B cell (primary cell): ENCODE data around the gene KCNT1. TPM values are rescaled to one million over a fixed set of nuclear protein-coding genes. Genes with fewer than 3 reads are reported as not detected.

Source experiments
- ATAC-seq: fragments of 200-7000 bp; cut with Tn5 transposase; one replicate; pipeline ENCODE4 v1.10.0; 2021; ENCODE audit warnings: low read depth, mild to moderate bottlenecking, moderate number of reproducible peaks, moderate library complexity
- CTCF ChIA-PET: fragments of 350-600 bp; sonication (Branson Sonifier 250); formaldehyde crosslinking; loops from one replicate; lab custom pipeline; 2021; ENCODE audit warnings: antibody characterized with exemption, inconsistent platforms; lab: Charles Lee
- POLR2A ChIA-PET: fragments of 350-600 bp; sonication (Branson Sonifier 250); formaldehyde crosslinking; loops from one replicate; lab custom pipeline; 2021; ENCODE audit warnings: antibody characterized with exemption; lab: Charles Lee
- DNase-seq: peaks from one replicate; pipeline ENCODE4 v3.0.0; 2013
- H2AFZ ChIP-seq: 2 replicates; pipeline ENCODE4 v1.6.1; 2012; ENCODE audit warnings: mild to moderate bottlenecking, low read depth, low read length; ENCODE audit not compliant: insufficient read depth, poor library complexity, severe bottlenecking
- H3K27ac ChIP-seq, 2 donors: 1 replicate in 1 of 2; 2 replicates in 1 of 2; pipeline ENCODE4 v1.5.1; 2012 to 2013; ENCODE audit warnings: low read length in 2 of 2, mild to moderate bottlenecking in 2 of 2, moderate library complexity in 1 of 2
- H3K27me3 ChIP-seq, 4 experiments: fragments of 200-600 bp in 1 of 4; sonication (generic) in 1 of 4; replicated peaks in 1 of 4; 1 replicate in 2 of 4; 2 replicates in 2 of 4; pipeline versions ENCODE4 v1.6.1 to v1.7.0; 2013 to 2016; ENCODE audit warnings: low read length in 3 of 4, mild to moderate bottlenecking in 2 of 4, mixed read lengths in 1 of 4, moderate library complexity in 1 of 4; ENCODE audit not compliant: insufficient read depth in 4 of 4, control insufficient read depth in 3 of 4; ENCODE audit errors: control extremely low read depth in 1 of 4
- H3K36me3 ChIP-seq, 2 experiments: replicated peaks in 1 of 2; 1 replicate in 1 of 2; 2 replicates in 1 of 2; pipeline versions ENCODE4 v1.6.1 to v1.7.1; 2013; ENCODE audit warnings: low read length in 1 of 2; ENCODE audit not compliant: insufficient read depth in 2 of 2, control insufficient read depth in 1 of 2; ENCODE audit errors: control extremely low read depth in 1 of 2, extremely low read depth in 1 of 2
- H3K4me1 ChIP-seq, 2 donors: fragments of 200-600 bp in 1 of 2; sonication (generic) in 1 of 2; 1 replicate in 1 of 2; 2 replicates in 1 of 2; pipeline versions ENCODE4 v1.5.1 to v1.6.1; 2013 to 2017; ENCODE audit warnings: low read length in 2 of 2; ENCODE audit not compliant: control insufficient read depth in 2 of 2, insufficient read depth in 2 of 2
- H3K4me2 ChIP-seq: replicated peaks from 2 replicates; pipeline ENCODE3; 2012; ENCODE audit warnings: mild to moderate bottlenecking, low read depth, low read length; ENCODE audit not compliant: poor library complexity, severe bottlenecking
- H3K4me3 ChIP-seq, 5 experiments: fragments of 200-600 bp in 1 of 5; sonication (generic) in 1 of 5; 1 replicate in 3 of 5; 2 replicates in 2 of 5; pipeline versions ENCODE4 v1.5.1 to v1.7.0; 2011 to 2016; ENCODE audit warnings: low read length in 4 of 5, mild to moderate bottlenecking in 4 of 5, low read depth in 2 of 5, control low read depth in 1 of 5, moderate library complexity in 1 of 5; ENCODE audit not compliant: insufficient read depth in 1 of 5; ENCODE audit errors: control extremely low read depth in 1 of 5, extremely low read depth in 1 of 5
- H3K79me2 ChIP-seq: fragments of 200-600 bp; sonication (generic); one replicate; pipeline ENCODE4 v1.6.0; 2016; ENCODE audit warnings: low read length; ENCODE audit not compliant: control insufficient read depth, insufficient read depth
- H3K9ac ChIP-seq: fragments of 200-600 bp; sonication (generic); 2 replicates; pipeline ENCODE4 v1.6.1; 2017; ENCODE audit warnings: mild to moderate bottlenecking, low read length, moderate library complexity
- H3K9me3 ChIP-seq, 3 donors: one replicate each; pipeline versions ENCODE4 v1.6.1 to v1.7.1; 2013; ENCODE audit warnings: low read length in 2 of 3; ENCODE audit not compliant: control insufficient read depth in 2 of 3, insufficient read depth in 1 of 3; ENCODE audit errors: control extremely low read depth in 1 of 3
- H4K20me1 ChIP-seq: 2 replicates; pipeline ENCODE4 v1.6.0; 2012; ENCODE audit warnings: mild to moderate bottlenecking, low read length; ENCODE audit not compliant: insufficient read depth, control insufficient read depth, poor library complexity, severe bottlenecking
- H3K27ac Mint-ChIP-seq: one replicate; pipeline ENCODE4 v1.8.0; 2021; ENCODE audit warnings: mixed read lengths
- H3K27me3 Mint-ChIP-seq: one replicate; pipeline ENCODE4 v1.8.0; 2021; ENCODE audit warnings: mixed read lengths
- H3K4me1 Mint-ChIP-seq: one replicate; pipeline ENCODE4 v1.8.0; 2021; ENCODE audit warnings: mixed read lengths
- H3K4me3 Mint-ChIP-seq: one replicate; pipeline ENCODE4 v1.8.0; 2021; ENCODE audit warnings: mixed read lengths
- H3K9me3 Mint-ChIP-seq: one replicate; pipeline ENCODE4 v1.8.0; 2022; ENCODE audit warnings: mixed read lengths; ENCODE audit not compliant: insufficient read depth
- CTCF ChIP-seq: fragments of 200-600 bp; IDR thresholded peaks from one replicate; pipeline ENCODE4 v1.8.0; 2022; ENCODE audit warnings: antibody characterized with exemption, mild to moderate bottlenecking
- EZH2 ChIP-seq: IDR thresholded peaks from 2 replicates; pipeline ENCODE4 v1.6.1; 2012; ENCODE audit warnings: borderline replicate concordance, low read depth, mild to moderate bottlenecking, moderate library complexity, low read length; ENCODE audit not compliant: insufficient read depth, poor library complexity, severe bottlenecking
- WGBS: methylation state at CpG from one replicate; pipeline ENCODE4 v1.1.5; 2013; ENCODE audit warnings: missing lambda C conversion rate; ENCODE audit not compliant: insufficient coverage; 5-methylcytosine and 5-hydroxymethylcytosine counted together
- intact Hi-C: fragments of 100-400 bp; cut with micrococcal nuclease; formaldehyde crosslinking; loops from one replicate; pipeline ENCODE4 v1.10.0; 2022
- polyA plus RNA-seq: library from polyadenylated mRNA; depleted of rRNA; stranded (reverse); fragments of >200 nt; gene quantifications from 2 replicates; pipeline ENCODE4 v1.2.3, GENCODE V29; 2012
- total RNA-seq, 2 donors: library from RNA; stranded (reverse); fragments of 120-200 nt in 1 of 2; gene quantifications; 1 replicate in 1 of 2; 2 replicates in 1 of 2; pipeline versions ENCODE4 v1.2.3 to v1.2.4, GENCODE V29; 2013 to 2022

The KCNT1 gene
- total and polyA plus RNA-seq, 2 donors (not counting 1 experiment from before 2014, with no cell fraction given) = not detected

DNA sequence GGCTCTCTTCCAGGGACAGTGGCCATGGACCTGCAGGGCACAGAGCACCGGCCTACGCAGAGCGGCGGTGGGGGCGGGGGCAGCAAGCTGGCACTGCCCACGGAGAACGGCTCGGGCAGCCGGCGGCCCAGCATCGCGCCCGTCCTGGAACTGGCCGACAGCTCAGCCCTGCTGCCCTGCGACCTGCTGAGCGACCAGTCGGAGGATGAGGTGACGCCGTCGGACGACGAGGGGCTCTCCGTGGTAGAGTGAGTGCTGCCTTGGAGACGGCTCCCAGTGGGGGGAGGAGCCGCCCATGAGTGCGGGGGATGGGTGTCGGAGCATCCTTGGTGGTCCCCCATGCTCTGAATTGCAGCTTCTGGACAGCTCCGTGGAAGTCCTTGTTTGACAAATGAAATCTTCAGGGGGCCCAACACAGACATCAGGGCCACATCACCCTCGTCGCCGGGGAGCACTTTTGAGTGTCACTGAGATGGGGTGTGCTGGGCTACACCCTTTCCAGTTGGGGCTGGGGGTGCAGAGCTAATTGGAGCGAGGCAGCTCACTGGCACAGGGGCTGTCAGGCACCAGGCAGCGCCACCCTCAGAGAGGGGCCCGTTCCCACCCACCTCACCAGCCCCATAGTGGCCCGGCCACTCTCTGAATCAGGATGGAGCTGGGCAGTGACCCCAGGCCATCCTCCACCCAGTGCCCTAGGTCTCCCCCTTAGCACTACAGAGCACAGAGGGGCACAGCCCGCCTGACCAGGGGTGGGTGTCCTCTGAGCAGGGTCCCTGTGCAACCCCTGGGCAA, 70.9 kb downstream of the KCNT1 start:
- TF ChIP-seq EZH2 (no peak), CTCF (no peak)
- 79% methylated on average over 33 of the region's 36 CpGs for WGBS
- Histone ChIP-seq H3K4me1 (no peaks in the 10 kb centered on the region), H3K4me3 (no peak overlapping the region), H4K20me1 (no peaks in the 10 kb centered on the region), H3K36me3 (no peaks in the 10 kb centered on the region), H2AFZ (no peak overlapping the region), H3K27ac (no peak overlapping the region), H3K9me3 (peaks cover 0 to 3% (median 0%) of the 10 kb centered on the region in 3 donors), H3K4me2 (no peak overlapping the region), H3K79me2 (no peaks in the 10 kb centered on the region), H3K9ac (no peak overlapping the region), H3K27me3 (no peaks in the 10 kb centered on the region)
- intact Hi-C loops = no loop called here
- Mint-ChIP-seq H3K4me3 (no peak overlapping the region), H3K27me3 (peaks cover 4% of the 10 kb centered on the region), H3K9me3 (no peaks in the 10 kb centered on the region), H3K4me1 (no peaks in the 10 kb centered on the region), H3K27ac (no peak overlapping the region)
- ChIA-PET POLR2A (no interaction called here), CTCF (interaction anchor here (0.5 kb wide), 1 partner anchor 502 kb away, joined by 3 read pairs; no protein-coding TSS in a partner anchor)
- DNase-seq (no peak), ATAC-seq (no peak)

DNA sequence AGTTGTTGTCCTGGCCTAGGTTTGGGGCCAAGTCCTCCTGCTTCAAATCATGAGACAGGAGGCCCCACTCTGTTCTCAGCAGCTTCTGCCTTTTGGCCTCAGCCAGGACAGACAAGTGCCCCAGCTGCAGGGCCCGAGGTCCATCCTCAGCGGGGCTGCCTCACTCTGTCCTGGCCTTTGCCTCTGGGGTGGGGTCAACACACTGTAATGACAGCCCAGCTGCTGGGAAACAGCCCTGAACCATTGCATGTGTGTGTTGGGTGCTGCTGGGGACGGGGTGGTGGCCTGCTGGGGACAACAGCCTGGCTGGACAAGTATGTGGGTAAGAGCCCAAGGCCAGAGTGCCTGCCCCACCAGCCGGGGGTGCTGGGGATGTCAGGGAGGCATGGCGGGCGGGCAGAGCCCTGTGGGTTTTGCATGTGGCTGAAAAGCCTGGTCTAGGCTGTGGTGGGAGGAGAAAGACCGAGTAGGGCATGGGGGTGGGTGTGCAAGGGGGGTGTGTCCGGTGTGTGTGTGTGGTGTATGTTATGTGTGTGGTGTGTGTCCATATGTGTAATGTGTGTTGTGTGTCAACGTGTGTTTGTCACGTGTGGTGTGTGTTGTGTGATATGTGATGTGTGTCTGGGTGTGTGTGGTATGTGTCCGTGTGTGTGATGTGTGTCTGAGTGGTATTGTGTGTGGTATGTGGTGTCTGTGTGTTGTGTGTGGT, 71.7 kb downstream of the KCNT1 start:
- POLR2A ChIA-PET = no interaction called here
- Histone ChIP-seq H4K20me1 (no peaks in the 10 kb centered on the region), H2AFZ (no peak overlapping the region), H3K79me2 (no peaks in the 10 kb centered on the region), H3K4me2 (no peak overlapping the region), H3K9me3 (peaks cover 0 to 2% (median 0%) of the 10 kb centered on the region in 3 donors), H3K4me3 (no peak overlapping the region), H3K36me3 (no peaks in the 10 kb centered on the region), H3K9ac (no peak overlapping the region), H3K27me3 (no peaks in the 10 kb centered on the region), H3K4me1 (no peaks in the 10 kb centered on the region), H3K27ac (no peak overlapping the region)
- no peak overlapping the region for H3K27ac Mint-ChIP-seq
- H3K4me3 Mint-ChIP-seq = no peak overlapping the region
- H3K9me3 Mint-ChIP-seq = no peaks in the 10 kb centered on the region
- peaks cover 4% of the 10 kb centered on the region for H3K27me3 Mint-ChIP-seq
- 79% methylated on average over 10 of the region's 11 CpGs for WGBS
- CTCF ChIA-PET = interaction anchor here (0.5 kb wide), 1 partner anchor 502 kb away, joined by 3 read pairs; no protein-coding TSS in a partner anchor
- intact Hi-C loops = no loop called here
- TF ChIP-seq EZH2 (no peak), CTCF (no peak)
- DNase-seq (no peak), ATAC-seq (no peak)
- no peaks in the 10 kb centered on the region for H3K4me1 Mint-ChIP-seq
